ENCODE measurements around the gene PMEPA1.

The PMEPA1 gene

DNA sequence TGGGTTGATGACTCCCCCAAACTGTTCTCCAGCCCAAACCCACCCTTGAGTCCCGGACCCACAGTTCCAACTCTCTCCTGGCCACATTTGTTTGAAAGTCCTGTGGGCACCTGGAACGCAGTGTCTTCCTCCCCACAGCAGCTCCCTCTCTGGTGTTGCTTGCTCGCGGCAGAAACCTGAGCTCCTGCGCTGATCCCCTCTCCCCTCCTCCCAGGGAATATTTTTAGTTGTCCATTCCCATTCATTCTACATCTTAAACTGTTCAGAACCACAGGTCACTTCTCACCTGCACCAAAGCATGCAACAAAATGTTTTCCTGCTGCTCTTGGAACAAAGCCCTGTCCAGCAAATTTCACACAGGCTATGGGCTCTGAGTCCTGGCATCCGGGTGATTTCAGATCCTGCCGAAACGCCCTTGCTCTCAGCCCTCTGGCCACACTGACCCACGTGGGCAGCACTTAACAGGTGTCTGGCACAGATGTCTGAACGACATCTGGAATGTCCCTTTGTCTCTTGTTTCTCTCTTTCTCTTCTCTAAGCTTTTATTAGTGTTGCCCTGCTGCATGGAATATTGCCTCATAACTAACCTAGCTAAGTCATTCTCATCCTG, 27.0 kb upstream of the PMEPA1 start:
- no peak for DNase-seq (ENCODE audit: low spot score)

DNA sequence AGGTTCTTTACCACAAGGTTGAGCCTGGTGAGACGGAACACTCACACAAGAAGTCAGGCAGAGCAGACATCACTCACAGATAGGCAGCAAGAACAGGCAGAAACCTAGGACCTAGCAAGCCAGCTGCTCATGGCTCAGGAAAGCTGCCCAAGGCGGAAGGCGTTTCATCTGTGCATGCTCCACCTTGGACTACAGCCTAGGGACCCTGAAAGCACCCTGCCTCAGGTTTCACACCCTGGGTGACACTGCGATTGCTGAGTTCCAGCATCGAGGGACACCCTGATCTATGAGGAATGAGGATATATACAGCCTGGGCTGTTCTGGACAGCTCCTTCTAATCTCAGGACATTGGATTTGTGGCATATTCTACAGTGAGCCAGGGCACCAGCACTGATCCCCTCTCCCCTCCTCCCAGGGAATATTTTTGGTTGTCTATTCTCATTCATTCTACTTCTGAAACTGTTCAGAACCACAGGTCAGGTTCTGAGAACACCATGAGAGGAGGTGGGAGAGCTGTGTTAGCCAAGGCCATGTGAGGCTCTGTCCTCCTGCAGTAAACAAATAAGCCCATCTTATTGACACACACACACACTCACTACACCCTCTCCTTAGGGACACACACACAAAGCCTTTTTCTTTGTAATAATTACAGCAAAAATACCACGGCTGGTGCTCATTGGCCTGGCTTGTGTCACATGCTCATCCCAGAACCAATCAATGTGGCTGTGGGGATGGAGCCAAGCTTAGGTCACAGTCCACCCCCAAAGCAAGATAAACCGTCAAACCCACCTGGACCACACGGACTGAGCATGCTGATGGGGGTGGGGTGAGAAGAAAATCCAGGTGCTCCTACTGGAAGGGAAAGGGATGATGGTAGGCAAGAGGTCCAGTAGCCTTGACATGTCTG, 26.3 kb upstream of the PMEPA1 start:
- no peak for DNase-seq (ENCODE audit: low spot score)

DNA sequence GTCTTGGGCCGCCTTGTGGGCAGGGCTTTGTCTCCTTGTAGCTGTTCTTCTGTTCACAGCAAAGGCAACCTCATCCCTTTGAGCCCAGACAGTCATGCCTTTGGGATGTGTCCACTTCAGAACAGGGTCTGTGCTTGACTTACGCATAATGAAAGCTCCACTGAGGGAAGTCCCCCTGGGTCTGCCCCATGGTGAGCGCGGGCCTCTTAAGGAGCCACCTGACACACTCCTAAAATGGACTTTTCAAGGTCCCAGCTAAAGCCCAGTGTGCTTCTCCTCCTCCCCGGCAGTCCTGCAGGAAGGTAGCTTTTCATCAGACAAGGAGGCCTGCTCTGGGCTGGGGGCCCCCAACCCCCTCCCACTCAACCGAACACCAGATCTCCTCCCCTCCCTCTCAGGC, 24.9 kb upstream of the PMEPA1 start:
- DNase-seq (ENCODE audit: low spot score) = no peak

DNA sequence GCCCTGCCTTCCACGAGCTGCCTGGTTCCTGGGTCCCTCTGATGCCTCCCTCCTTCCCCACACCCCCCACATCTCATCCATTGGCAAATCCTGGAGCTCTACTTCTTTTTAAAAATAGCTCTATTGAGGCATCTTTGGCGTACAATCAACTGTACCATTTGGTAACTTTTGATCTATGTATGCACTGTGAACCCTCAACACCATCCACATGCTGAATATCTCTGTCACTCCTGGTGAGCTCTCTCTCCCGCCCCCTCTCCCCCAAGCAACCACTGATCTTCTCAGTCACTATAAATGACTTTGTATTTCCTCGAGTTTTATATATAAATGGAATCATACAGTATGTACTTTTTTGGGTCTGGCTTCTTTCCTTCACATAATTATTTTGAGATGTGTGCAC, 22.4 kb upstream of the PMEPA1 start:
- DNase-seq (ENCODE audit: low spot score) = no peak

DNA sequence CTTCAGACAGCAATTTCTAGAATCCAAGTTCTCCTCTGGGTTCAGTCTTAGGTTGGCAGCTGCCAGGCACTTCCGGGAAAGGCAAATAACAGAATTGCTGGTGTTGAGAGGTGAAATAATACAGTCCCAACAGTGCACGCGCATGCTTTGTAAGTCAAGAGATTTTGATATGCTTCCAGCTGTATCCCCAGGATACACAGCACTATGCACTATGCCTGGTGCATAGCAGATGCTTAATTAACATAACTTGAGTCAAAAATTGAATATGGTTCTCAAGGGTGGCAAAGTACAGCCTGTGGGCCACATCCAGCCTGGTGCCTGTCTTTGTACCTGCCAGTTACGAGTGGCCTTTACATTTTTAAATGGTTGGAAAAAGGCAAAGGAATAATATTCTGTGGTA, 18.9 kb upstream of the PMEPA1 start:
- DNase-seq (ENCODE audit: low spot score) = no peak

DNA sequence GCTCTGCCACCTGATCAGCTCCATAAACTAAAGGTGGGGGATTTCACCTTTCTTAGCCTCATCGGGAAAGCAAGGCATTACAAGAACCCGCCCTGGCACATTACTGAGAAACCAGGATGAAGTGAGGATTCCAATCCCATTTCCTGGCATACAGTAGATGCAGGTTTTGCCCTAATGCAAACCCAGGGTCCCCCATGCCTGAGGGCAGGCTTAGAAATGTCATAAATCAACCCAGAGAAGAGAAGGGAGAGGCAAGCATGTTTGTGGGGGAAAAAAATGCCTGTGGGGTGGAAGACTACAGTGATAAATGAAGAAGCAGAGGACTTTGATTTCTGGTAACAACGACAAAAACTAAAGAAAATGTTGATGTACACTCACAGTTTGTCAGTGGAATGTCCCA, 18.0 kb upstream of the PMEPA1 start:
- no peak for DNase-seq (ENCODE audit: low spot score)

DNA sequence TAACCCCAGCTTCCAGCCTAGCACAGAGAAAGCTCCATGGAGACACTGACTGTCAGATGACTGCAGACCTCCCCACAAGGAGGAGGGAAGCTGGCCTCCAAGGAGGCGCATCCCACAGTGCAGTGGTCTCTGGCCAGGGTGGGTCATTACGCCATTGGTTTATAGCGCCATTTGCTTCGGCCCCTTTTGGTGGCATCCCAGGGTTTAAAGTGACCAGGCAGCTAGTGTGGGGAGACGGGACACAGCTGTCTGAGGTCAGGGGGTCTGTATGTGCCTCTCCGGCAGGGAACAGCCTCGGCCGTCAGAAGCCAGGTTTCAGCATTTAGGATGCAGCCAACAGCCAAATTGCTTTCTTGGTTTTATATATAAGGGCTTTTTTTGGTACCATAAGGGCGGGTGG, 15.8 kb upstream of the PMEPA1 start:
- no peak for DNase-seq (ENCODE audit: low spot score)

DNA sequence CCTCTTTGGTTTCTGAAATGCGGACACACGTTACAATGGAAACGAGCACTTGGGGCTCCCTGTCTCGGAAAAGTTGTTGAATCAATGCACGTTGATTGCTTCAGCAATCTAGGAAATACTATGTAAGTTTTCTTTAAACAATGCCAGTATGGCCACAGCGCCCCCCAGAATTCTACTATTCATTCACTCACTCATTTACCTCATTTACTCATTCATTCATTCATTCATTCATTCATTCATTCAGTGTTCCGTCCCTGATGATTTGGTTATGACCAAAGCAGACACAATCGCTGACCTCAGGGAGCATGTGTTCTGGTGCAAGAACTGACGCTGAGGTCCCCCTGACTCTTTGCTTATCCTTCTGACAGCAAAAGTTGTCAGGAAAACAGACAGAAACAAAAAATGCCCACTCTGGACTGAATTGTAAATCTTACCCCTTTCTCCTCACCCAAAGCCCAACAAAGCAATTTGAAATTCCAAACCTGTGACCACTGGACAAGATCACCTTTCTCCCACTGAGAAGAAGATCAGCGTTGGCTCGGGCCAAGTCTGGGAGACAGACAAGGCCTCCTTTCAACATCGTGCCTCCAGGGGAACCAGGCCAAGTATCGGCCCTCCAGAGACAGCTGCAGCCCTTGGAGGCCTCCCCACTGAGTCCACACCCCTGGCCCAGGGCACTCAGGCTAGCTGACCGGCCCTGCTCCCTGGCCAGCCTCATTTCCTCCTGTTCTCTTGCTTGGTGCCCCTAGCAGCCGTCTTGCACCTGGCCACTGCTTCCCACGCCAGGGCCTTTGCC, 15.0 kb upstream of the PMEPA1 start:
- no peak for DNase-seq (ENCODE audit: low spot score)

DNA sequence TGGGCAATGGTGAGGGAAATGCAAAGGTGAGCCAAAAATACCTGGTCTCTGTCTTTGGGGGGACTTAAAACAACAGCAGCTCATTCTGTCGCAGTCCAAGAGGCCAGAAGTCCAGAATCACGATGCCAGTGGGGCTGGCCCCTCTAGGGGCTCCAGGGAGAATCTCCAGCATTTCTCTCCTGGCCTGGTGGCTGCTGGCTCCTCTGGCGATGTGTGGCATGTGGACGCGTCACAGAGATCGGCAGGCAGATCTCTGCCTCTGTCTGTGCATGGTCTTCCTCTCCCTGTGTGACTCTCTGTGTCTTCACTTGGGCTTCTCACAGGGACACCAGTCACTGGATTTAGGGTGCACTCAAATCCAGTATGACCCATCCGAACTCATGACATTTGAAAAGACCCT, 14.0 kb upstream of the PMEPA1 start:
- no peak for DNase-seq (ENCODE audit: low spot score)

DNA sequence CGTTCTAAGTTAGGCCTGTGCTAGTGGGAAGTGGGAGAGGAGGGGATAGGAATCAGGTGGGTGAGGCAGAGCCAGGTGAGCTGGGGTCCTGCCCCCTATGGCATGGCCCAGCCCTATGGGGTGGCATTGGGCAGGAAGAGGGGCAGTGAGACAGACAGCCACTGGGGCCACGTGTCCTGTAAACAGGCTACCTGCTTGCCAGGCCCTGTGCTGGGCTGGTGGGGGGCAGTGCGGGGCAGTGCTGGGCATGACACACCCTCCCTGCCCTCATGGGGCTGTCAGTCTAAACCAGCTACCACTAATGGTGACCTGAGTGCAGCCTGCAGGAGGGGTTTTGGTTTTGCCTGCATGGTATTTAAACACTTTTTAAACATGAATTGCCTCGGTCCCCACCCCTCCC, 10.1 kb upstream of the PMEPA1 start:
- DNase-seq (ENCODE audit: low spot score) = no peak

DNA sequence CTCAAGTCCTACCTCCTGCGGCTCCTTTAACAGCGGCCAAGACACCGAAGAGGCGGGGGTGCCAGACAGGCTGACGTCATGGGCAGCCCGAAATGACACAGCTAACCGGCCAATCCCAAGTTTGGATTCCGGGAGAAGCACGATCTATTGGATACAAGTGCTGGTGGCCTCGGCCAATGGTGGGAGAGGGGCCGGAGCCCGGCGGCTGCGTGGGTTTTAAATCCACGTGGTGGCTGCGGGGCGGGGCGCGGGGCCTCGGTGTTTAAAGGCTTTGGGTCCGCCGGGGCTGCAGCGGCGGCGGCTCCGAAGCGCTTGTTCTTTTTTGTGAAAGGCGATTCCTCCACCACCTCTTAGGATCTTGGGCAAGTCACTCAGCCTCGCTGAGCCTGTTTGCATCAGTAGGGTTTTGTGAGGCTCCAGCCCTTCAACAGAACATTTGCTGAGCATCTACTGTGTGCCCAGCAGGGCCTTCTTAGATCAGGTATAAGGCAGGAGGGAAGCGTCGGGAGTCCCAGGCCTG, 8.7 kb upstream of the PMEPA1 start:
- DNase-seq (ENCODE audit: low spot score) = peak; percentile 99

DNA sequence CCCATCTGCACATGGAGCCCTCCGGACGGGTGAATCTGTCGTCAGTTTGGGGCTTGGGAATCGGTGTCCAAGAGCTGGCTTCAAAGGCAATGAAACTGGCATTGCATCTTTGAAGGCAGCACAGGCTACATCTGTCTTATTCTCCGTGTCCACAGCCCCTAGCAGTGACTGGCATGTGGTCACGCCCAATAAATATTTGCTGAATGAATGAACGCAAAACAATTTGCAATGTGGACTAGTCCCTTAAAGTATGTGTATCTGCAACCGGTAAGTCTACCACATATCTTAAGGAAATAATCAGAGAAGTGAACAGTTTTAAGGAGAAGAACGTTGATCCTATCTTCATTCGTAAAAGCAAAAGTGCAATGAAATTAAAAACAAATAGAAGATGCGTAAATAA, 8.0 kb upstream of the PMEPA1 start:
- DNase-seq (ENCODE audit: low spot score) = peak; percentile 52

DNA sequence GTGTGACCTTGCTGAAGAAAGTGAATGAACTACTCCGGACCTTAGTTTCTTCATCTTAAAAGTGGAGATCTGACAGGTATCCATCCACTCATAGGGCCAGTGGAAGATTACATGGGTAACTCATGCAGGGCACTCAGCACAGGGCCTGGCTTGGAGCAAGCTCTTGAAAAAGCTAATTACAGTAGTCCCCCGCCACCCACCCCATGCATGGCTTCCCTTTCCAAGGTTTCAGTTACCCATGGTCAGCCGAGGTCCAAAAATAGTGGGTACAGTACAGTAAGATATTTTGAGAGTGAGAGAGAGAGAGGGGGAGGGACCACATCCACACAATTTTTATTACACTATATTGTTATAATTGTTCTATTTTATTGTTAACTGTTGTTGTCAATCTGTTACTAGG, 7.1 kb upstream of the PMEPA1 start:
- no peak for DNase-seq (ENCODE audit: low spot score)

DNA sequence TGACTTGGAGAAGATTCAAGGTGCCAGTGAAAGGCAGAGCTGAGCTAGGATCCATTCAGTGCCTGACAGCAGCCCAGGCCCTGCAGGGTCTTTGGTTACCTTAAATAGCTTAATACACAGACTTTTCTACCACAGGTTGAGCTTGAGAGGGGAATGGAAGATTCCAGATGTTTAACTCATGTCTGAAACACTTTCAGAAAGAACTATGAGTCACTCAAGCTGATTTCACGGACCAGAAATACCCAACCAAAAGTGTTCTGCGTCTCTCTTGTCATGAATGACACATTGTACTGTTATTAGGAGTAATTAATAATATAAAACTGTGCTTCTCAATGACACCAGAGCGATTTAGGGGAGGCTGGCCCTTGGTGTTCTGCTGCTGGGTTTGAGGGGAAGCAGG, 6.4 kb upstream of the PMEPA1 start:
- peak; percentile 67 for DNase-seq (ENCODE audit: low spot score)

DNA sequence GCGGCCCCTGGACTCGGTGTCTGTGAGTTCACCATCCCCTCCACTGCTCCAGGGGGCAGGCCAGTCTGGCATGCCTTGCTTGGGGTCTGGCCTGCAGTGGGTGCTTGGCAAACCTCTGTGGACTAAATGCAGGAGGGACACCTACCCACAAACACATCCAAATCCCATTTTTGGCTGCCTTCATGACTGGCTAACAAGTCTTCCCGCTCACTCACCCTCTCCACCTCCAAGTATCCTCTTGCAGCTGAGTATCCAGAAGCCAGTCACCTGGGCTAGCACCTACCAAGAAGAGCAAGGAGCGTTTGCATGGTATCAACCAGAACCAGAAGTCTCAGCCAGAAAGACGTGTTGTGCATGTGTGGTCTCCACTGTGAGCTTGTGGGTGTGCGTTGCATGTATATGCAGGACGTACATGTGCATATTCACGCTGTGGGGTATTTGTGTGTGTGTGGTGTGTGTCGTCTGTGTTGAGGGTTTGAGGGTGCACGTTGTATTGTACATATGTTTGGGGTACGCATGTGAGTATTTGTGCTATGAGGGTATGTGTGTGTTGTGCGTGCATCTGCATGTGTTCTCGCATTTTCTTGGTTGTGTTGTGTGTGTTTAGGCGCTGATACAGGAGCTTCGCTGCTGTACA, 5.6 kb upstream of the PMEPA1 start:
- DNase-seq (ENCODE audit: low spot score) = no peak

DNA sequence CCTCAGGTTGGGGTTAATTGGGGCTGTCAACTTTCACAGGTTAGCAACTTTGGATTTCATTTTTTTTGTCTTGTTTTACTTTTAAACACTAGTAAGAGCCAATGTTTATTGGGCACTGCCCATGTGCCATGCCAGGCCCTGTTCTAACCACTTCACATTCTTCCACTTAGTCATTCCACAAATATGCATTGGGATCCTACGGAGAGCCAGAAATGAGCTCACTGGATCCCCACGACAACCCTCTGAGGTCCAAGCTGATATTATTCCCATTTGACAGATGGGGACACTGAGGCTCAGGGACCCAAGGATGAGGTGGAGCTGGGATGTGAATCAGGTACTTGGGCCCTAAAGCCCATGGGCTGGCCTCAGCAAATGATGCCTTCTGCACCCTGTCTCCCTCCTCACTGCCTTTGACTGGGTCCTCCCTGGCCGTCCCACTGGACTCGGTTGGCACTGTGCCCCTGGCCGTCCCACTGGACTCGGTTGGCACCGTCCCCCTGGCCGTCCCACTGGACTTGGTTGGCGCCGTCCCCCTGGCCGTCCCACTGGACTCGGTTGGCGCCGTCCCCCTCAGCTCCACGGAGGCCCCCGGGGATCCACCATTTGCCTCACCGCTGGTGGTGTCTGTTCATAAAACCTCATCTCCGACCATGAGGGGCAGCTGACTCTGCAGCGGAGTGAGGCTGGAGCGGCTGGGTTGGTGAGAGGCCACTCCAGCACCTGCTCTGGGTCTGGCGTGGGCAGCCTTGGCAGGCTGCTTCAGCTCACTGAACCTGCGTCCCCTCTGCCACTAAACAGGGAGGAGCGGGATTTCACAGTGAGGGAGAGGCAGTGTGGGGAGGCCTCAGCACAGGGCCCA, 4.8 kb upstream of the PMEPA1 start:
- peak; percentile 68 for DNase-seq (ENCODE audit: low spot score)

DNA sequence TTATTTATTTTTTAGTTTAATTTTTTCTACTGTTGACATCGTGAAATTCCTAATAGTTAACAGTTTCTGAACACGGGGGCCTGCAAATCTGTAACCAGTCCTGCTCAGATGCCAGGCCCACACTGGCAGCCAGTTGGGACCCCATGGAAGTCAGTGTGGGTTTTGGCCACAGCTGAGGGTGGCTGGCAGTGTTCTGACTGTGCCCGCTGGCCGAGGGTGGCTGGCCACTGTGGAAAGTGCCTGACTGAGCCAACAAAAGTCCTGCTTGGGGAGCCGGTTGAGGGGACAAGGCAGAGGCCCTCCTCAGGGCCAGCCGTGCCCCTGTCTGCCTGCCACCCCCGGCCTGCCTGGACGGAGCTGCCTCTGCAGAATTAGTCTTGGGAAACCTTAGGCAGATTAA, 4.1 kb upstream of the PMEPA1 start:
- DNase-seq (ENCODE audit: low spot score) = no peak

DNA sequence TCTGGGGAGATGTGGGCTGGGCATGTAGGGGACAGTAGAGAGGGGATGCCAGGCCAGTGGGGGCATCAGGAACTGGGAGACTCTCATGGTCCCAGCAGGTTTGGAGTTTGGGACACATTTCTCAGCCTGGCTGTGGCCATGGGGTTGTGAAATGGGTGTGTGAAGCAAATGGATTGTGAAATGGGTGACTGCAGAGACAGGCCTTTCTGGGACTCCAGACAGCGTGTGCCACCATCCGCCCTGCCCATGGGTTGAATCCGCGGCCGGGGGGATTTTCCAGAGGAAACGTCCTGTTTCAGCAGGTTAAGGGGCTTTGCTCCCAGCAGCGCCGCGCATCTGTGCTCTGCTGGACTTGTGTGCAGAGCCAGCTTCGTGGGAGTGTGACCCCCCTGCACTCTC, 3.7 kb upstream of the PMEPA1 start:
- DNase-seq (ENCODE audit: low spot score) = peak; percentile 37

DNA sequence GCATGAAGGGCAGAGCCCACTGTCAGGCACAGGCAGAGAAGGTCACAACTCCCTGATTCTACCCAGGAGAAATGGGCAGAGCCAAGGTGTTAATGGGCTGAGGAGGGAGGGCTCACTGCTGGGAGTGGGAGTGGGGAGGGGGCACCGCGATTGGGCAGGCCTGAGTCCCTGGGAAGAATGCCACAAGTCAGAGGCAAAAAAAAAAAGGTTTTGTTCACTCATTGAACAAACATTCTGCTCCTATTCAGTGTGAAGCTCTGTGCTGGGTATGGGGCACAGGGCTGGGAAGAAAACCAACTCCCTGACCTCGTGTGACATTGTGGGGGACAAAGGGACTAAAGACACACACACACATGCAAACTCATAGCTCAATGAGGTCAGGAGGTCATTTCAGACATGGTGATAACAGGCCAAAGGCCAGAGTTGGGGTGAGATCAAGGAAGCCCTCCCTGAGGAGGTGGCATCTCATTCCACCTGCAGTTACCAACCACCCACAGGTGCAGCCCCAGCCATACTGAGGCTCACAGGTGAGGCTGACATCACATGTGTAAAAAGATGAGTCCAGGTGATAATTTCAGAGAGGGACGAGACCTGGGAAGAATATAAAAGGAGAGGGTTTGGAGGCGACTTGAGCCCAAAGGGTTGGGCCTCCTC, 3.2 kb upstream of the PMEPA1 start:
- no peak for DNase-seq (ENCODE audit: low spot score)

DNA sequence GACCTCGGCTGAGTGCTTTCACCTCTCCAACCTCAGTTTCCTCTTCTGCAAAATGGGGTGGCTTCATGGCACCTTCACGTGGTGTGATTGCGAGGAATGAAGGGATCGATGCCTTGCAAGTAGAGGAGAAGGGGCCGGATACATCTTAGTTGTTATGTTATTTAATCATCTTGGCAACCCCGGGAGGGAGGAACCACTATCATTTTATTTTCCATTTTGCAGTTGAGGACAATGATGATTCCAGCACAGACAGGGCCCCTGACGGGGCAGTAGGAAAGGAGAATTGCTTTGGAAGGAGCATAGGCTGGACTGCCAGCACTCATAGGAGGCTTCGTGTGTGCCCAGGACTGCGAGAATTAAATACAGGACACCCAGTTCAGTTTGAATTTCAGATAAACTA, 2.5 kb upstream of the PMEPA1 start:
- no peak for DNase-seq (ENCODE audit: low spot score)

DNA sequence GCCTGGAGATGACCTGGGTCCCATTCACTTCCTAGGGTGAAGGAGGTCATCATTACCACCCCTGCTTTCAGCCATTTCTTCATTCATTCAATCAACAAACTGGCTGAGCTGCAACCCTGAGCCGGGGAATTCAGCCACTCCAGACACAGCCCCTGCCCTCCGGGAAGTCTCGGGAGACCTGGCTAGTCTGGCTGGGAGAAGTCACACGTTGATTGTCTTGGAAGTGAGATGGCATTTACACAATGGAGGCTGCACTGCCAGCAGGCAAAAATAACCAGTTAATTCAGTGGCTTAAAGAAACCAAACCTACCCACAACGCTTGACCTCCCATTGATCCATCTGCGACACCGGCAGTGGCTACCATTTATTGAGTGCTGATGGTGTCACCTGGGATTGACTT, 2.0 kb upstream of the PMEPA1 start:
- no peak for DNase-seq (ENCODE audit: low spot score)
